ENCODE measurements around the gene CDYL.
A peak's percentile ranks its signal among the peaks of the same experiment; 100 is the strongest.

CDYL gene

DNA sequence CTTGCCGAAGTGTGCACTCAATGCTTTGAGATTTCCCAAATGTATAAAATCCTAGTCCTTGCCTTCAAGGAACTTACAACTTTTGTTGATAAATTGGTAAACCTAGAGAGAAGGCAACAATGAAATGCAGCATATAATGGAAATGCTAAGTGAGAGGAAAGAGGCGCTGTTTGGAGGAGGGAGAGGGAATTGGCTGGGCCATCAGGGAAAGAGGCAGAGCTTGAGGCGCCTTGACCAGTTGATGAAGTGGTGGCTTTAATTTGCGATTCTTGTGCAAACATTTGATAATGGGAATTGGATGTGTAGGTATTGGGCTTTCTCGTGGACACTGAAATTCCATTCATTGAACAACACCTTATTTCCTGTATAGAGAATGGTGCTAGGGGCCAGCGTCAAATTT is 1.9 kb upstream of the CDYL start:
- DNase-seq (ENCODE audit: low spot score), result no peak

DNA sequence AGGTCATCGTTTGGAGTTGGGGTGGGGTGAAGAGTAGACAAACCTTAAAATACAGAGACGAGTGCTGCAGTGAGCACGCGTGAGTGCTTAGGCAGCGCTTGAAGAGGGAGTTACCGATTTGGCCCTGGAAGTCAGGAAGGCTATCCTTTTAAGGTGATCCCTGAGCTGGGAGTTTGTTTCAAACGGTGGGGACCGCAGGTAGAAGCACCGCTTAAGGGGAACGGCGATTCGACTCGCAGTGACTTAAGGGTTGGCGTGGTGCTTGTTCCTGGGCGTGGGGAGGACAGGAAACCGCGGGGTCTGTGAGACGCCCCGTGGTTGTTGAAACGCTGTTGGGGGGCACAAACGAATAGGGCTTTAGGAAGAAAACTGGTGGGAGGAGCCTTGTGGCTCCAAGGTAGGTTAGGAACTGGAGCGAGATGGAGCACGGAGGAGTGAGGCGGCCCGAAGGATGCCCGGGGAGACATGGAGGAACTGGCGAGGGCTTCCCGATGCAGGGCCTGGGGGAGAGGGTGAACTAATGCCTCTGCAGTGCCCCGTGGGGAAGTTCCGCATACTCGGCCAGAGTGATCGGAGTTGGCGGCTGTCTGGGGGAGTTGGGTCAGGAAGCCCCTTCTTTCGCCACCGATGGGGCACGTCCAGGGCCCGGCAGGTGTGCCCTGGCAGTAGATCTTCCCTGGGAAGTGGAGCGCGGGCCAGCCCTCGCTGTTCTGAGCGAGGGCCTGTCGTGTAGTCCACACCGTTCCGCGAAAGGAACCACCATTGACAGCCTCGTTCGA is 1.3 kb upstream of the CDYL start:
- no peak for DNase-seq (ENCODE audit: low spot score)

DNA sequence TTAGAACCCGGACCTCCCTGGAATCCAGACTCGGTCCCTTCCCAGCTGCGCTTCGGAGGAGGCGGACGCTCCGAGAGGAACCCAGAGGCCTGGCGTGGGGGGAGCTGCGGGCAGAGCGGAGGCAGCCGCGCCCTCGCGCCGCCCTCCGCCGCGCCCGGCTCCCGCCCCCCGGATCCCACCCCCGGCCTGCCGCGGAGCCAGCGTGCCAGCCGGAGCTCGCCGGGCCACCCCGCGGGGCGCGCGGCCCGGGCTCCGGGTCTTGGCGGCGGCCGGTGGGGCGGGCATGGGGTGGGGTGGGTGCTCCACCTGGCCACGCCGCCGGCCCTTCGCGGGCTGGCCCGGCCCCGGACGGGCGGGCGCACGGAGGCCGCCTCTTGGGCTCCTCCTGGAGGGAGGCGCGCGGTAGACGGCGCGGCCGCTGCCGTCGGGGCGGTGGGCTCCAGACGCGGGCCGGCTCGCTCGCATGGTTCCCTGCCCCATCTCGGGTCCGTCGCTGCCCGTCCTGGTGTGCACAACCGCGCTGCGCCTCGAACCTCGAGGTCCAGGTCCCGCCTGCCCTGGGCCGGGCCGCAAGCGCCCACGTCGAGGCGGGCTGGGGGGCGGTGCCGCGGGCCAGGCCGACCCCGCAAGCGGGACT is 592 bp upstream of the CDYL start:
- DNase-seq (ENCODE audit: low spot score), result peak; percentile 78

DNA sequence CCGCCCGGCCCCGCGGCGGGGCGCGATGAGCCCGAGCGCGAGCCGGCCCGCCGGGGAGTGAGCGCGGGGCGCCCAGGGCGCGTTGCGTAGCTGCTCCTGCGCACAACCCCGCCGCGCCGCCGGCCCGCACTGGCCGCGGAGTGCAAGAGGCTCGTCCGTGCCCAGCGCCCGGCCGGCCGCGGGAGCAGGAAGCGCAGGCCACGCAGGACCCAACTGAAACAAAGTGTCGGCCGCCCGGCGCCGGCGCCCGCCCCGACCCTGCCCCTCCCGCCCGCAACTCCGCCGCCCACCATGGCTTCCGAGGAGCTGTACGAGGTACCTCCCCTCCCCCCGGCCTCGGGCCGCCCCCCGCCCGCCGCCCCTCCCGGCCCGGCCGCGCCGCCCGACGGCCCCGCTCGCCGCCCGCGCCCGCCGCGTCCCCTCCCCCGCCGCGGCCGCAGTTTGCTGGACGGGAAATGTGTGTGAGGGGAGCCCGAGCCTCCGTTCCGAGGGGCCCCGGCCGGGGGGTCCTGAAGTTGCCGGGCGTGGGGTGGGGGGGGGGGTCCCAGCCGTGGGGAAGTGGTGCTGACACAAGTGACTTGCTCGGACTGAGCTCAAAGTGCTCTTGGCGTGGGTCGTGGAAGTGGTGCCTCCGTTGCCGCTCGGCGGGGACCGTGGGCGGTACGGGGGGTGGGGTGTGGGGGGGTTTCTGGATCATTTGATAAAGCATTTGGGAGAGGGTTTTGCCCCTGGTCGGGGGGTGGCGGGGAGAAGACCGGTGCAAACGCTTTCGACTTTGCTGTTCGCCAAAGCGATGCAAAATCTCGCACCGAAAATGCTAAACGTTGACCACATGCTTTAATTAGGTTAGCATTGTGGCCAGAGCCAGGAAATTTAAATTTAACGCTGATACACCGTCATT is 539 bp downstream of the CDYL start:
- DNase-seq (ENCODE audit: low spot score), result no peak

DNA sequence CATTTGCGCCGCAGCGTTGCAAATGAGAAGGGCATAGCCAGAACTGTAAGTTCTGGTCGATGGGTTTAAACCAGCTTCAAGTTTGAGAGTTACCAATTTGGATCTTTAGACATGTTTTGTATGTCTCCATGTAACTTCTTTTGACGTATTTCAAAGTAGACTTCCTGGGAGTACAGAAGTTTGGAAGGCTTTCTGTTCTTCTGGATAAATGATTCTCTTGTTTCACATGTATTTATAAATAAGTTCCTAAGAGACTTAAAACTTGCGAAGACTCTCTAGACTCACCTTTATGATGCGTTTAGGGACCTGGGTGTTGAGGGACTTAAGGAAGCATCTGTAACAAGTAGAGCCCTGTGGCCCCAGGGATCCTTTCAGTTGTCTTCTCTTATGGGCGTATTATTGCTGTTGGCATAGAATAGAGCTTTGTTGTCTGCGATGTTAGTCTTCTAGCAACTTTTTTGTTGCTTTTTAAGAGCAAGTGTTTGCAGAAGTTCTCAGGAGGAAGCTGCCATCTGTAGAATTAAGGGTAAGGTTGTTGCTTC is 1.3 kb downstream of the CDYL start:
- DNase-seq (ENCODE audit: low spot score), result no peak

DNA sequence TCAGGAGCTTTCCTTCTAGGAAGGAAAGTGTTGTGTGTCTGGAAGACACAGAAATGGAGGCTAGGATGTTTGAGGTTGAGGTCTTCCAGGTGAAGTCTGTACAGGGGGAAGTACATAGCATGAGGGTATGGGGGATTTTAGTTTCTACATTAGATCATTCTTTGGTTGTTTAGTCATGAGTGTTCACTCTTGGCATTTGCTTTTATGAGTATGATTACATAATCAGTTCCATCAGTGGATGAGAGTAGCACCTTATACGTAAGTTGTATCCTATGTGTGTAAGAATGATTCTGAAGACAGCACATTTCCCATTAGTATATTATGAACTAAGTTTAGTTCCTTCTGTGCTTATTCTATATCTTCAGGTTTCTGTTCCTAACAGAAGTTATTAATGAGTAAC is 1.9 kb downstream of the CDYL start:
- DNase-seq (ENCODE audit: low spot score), result no peak

DNA sequence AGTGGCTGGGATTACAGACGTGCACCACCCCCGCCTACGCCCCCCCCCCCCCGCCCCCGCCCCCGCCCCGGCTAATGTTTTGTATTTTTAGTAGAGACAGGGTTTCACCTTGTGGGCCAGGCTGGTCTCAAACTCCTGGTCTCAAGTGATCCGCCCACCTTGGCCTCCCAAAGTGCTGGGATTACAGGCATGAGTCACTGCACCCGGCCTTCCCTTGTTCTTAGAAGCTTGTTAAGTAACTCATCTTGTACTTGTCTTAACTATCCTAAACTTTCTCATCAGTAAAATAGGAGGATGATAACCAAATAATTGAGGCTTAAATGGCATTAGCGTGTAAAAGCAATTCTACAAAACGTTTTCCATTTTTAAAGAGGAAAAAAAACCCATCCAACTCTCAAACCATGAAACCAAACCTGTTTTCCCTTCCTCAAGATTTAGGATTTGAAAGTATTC is 4.2 kb downstream of the CDYL start:
- peak; percentile 15 for DNase-seq (ENCODE audit: low spot score)

DNA sequence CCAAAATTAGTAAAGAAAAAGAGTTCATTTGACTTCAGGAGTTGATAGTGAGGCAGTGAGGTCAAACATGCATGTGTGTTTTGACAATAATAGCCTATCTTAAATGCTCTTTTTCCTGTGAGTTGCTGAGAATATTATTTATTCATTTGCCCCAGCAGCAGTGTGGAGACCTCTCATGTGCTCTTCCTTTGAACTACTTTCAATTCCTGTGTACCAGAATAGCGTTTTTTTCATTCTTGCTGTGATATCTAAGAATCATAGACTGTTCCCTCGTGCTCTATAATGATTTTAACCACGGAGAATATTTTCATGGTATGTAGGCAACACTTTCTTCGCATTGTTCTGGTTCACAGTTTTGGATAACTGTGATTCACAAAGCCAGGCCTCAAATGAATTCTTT is 5.2 kb downstream of the CDYL start:
- DNase-seq (ENCODE audit: low spot score), result no peak

DNA sequence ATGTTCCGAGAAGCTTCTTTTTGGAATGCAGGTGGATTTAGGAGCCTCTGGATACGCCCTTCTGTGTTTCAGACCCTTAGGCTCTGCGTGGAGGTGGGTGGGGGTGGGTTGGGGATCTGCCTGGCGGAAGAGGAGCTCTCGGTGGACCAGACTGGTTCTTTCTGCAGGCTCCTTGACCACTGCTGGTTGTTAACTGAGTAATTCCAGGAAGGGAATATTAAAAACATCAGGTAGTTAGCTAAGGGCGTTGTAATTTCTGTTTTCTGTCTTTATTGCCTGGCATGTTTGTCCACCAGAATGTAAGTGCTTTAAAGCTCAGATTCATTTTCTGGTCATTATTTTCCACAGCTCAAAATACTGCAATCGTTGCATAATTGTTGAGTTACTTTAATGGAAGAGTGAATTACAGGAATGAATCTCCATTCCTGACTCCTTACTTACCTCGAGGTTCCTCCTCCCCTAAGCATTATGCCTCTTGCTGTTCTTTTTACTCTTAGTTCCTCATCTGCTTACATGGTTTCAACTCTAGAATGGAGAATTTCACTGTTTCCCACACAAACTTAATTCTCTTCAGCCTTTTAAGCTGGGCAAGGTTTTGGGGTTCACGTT is 5.9 kb downstream of the CDYL start:
- DNase-seq (ENCODE audit: low spot score), result no peak

DNA sequence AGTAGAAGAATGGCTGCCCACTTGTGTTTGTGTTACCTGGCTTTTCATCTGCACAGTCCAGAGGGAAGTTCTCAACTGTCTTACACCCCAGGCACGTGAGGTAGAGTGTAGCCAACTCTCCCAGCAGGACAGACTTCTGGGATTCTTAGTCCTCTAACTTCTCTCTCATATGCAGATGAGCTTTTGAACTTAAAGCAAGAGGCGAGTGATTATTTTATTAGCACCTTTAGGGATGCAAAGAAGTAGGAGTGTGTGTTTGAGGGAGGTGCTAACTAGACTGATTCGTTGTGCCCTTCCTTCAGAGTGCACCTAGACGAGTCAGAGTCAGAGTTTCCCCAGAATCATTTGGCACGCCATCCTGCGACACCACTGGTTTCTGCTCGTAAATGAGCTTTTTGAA is 10.8 kb downstream of the CDYL start:
- no peak for DNase-seq (ENCODE audit: low spot score)

DNA sequence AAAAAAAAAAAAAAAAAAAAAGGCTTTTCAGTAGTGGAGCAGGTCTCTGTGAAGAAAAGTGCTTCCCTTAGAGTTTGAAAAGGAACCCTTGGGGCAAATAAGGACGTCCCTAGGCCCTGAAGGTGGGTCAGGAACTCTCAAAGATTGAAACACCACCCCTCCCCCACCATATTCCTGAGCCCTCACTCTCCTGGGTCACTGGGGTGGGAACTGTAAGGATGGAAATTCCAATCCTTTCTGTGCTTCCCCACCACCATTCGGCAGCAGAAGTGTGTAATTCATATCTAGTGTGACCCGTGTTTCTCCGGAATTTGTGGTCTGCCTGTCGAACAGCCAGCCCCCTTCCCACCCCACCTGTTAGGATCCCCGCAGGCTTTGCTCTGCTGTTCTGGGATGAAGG is 12.3 kb downstream of the CDYL start:
- DNase-seq (ENCODE audit: low spot score), result no peak

DNA sequence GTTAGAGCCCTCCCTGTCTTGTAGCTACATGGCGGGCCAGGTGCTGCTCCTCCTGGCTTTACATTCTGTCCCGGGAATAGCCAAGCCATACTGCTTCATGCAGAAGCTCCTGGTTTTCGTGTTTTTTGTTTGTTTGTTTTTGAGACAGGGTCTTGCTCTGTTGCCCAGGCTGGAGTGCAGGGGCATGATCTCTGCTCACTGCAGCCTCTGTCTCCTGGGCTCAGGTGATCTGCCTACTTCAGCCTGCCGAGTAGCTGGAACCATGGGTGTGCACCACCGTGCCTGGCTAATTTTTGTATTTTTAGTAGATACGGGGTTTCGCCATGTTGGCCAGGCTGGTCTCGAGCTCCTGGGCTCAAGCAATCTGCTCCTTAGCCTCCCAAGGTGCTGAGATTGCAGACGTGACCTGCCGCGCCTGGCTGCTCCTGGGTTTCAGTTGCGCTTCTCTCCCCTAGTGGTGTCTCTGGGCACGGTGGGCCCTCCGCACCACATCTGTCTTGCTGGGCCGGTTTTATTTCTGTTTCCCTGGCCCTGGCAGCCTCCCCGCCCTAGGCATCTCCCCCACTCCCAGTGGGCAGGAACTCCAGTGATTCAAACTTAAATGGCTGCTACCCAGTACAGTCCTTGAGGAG is 12.9 kb downstream of the CDYL start:
- DNase-seq (ENCODE audit: low spot score), result no peak

DNA sequence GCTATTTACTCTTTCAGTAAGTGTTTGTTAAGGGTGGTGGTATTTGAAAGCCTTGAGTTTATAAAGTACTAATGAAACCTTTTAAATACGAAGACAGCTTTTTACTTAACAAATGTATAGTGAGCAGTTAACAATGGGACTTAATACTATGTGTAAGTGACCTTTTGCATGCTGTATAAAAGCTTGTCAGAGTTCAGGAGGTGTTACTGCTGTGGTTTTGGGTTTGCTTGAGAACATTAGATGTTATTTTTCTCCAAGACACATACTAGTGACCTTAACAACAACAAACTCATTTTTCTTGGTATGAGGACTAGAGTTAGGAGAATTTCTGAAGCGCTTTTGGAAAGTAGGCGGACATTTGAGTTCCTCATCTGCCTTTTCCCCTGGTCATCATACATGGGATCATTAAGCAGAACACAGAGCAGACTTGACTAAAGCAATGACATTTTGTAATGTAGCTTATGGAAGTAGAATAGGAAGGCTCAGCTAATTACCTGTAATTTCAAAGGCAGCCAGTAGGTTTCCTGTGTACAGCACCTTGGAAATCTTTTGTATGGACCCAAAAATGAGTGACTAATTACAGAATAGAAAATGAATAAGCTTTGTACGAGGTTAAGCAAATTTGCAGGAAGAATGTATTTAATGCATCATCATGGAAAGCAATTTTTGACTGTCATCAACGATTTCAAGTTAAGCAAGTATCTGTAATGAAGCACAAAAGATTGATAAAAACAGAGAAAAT is 14.1 kb downstream of the CDYL start:
- DNase-seq (ENCODE audit: low spot score), result no peak

DNA sequence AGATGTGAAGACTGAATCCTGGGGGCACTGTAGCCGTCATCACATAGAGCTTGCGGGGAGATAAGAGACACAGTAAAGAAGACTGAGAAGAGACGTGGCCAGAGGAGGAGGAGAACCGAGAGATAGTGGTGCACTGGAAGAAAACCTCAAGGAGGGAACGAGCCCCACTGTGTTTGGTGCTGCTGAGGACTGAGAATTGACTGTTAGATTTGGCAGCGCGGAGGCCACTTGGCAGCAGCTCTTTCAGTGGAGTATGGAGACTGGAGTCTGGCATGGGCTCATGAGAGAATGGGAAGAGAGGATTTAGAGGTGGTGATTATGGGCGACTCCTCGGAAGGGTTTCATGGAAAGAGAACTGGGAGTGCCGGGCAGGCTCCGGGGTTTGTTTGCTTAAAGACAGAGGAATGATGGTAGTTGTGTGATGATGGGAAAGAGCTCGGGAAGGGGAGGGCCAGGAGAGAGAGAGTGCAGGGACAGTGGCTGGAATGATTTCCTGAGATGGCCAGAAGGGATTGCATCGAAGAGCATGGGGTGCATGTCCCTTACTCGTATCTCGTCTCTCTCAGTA is 18.0 kb downstream of the CDYL start:
- no peak for DNase-seq (ENCODE audit: low spot score)

DNA sequence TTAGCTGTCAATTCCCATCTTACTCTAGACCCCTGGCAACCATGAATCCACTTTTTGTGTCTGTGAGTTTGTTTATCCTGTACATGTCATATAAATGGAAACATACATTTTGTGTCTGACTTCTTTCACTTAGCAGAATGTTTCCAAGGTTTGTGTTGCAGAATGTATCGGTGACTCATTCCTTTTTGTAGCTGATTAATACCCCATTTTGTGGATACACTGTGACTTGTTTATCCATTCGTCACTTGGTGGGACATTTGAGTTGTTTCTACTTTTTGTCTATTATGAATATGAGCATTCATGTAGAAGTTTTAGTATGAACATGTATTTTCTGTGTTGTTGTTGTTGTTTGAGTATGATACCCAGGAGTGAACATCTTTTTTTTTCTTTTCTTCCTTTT is 21.4 kb downstream of the CDYL start:
- no peak for DNase-seq (ENCODE audit: low spot score)

DNA sequence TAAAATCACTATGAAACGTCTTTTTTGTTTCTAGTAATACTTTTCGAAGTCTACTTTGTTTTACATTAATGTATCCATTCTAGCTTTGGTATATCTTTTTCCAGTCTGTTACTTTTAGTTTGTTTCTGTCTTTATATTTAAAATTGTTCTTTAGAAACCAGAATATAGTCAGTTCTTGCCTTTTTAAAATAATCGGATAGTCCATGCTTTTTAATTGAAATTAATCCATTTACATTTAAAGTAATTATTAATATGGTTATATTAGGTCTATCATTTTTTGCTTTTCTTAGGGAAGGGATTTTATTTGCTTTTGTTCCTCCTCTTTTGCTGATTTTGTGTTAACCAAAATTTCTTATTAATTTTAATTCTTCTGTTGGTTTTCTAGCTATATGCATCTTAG is 23.7 kb downstream of the CDYL start:
- no peak for DNase-seq (ENCODE audit: low spot score)

DNA sequence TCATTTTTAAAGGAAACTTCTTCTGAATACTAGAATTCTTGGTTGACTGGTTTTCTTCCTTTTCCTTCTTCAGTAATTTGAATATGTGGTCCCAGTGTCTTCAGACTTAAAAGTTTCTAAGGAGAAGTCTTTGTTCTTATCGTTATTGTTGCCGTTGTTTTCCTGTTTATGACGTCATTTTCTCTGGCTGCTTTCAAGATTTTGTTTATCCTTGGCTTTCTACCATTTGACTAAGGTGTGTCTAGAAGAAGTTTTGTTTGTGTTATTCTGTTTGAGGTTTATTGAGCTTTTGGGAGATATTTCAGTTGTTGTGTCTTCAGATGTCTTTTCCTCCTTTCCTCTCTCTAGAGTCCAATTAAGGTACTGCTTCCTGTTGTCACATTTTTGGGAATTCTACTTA is 24.5 kb downstream of the CDYL start:
- no peak for DNase-seq (ENCODE audit: low spot score)

DNA sequence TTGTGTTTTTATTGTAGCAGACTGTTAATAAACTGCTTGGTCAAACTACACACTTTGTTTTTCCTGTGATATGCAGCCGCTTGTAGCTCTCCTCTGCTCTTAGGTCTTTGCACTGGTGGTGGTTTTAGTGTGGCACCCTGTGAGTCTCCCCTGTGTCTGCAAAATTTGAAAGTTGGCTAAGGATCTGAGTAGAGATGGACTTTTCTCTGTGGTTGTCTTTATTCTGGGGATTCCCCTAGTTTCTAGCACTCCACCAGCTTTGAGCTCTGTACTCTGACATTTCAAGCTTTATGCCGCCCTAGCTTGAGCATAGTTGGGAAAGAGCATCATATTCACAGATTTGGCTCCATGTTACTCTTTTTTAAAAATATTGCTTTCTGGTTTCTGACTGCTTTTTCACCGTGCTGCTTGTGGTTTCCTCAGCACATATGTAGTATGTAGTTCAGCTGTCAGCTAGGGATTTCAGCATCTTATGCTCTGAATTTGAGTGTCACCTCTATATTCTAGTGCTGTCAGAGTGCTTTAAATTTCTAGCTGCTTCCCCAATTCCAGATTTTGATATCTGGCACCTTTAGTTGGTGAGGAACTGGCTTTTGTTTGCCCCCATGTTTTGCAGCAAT is 25.4 kb downstream of the CDYL start:
- DNase-seq (ENCODE audit: low spot score), result no peak

DNA sequence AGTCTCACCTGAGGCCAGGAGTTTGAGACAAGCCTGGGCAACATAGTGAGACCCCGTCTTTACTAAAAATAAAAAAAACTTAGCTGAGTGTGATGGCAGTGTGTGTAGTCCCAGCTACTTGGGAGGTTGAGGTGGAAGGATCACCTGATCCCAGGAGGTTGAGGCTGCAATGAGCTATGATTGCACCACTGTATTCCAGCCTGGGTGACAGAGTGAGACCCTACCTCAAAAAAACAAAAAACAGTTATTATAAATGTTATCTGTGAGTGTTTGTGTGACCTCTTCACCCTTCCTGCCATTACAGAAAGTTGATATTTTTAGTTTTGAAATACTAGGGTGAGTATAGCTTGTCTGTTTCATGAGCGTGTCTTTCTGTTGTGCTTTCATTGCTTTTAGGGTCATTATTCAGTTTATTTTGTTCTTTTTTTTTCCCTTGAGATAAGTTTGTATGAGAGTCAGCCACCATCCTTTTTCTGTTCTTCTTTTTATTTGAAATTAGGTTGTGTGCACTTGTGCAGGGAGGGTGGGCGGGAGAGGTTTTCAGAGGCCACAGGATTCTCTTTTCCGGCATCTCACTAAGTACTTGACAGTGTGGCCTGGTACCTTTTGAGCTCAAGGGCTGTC is 26.2 kb downstream of the CDYL start:
- no peak for DNase-seq (ENCODE audit: low spot score)

DNA sequence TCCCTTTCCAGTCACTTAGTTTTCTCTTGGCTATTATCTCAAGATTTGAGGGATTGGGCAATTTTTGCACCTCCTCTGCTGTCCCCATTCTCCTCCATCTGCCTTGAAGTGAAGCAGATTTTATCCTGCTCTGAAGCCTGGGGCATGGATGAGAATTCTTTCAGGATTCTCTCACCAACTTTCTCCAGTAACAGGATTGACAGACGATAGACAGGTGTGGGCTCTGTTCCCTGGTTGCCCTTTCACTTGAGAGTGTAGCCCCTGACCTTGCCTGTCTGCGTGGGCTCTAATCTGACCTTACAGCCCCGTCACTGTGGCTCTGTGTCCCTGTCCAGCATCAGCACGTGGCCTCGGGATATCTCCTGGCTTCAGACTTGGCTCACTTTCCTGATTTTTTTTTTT is 27.1 kb downstream of the CDYL start:
- no peak for DNase-seq (ENCODE audit: low spot score)
